LNCaP clone FGC (cell line): ENCODE results near the gene KPNA1.
A peak's percentile ranks its signal among the peaks of the same experiment; 100 is the strongest.

ENCODE experiments used
- DNase-seq: peaks from one replicate; pipeline ENCODE4 v3.0.0-alpha.2; 2011; ENCODE audit warnings: low read depth
- H3K4me3 ChIP-seq: 2 replicates; pipeline ENCODE4 v1.5.1; 2011; ENCODE audit warnings: mild to moderate bottlenecking, low read depth, low read length, control low read depth
- TF ChIP-seq, protein P1 (sequence below): IDR thresholded peaks from 2 replicates; pipeline ENCODE4 v1.5.1; 2012; ENCODE audit warnings: mild to moderate bottlenecking; ENCODE audit not compliant: control insufficient read depth, insufficient read depth; ENCODE audit errors: extremely low read depth

KPNA1 gene

DNA sequence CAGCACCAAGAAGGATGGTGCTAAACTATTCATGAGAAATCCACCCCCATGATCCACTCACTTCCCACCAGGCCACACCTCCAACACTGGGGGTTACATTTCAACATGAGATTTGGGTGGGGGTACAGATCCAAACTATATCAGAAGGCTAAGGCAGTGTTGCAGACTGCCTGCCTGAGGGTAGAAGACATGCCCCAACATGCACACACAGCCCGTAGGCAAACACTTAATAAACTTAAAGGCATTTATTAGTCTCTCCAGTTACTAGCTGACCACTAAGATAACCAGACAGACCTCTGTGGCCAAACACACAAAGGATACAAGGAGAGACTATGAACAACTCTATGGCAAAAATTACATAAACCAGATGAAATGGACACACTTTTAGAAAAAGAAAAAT, 120.6 kb downstream of the KPNA1 start:
- H3K4me3 ChIP-seq, result no peak overlapping the region
- TF ChIP-seq, protein P1, sequence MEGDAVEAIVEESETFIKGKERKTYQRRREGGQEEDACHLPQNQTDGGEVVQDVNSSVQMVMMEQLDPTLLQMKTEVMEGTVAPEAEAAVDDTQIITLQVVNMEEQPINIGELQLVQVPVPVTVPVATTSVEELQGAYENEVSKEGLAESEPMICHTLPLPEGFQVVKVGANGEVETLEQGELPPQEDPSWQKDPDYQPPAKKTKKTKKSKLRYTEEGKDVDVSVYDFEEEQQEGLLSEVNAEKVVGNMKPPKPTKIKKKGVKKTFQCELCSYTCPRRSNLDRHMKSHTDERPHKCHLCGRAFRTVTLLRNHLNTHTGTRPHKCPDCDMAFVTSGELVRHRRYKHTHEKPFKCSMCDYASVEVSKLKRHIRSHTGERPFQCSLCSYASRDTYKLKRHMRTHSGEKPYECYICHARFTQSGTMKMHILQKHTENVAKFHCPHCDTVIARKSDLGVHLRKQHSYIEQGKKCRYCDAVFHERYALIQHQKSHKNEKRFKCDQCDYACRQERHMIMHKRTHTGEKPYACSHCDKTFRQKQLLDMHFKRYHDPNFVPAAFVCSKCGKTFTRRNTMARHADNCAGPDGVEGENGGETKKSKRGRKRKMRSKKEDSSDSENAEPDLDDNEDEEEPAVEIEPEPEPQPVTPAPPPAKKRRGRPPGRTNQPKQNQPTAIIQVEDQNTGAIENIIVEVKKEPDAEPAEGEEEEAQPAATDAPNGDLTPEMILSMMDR, result no peak
- DNase-seq, result no peak

- no peak overlapping the region for H3K4me3 ChIP-seq
- TF ChIP-seq, protein P1, result peak; percentile 76
- no peak for DNase-seq
Measured at GRCh38 chr3:122392868-122393844, 121.6 kb downstream of the KPNA1 start.

- no peak overlapping the region for H3K4me3 ChIP-seq
- TF ChIP-seq, protein P1, result no peak
- no peak for DNase-seq
Measured at GRCh38 chr3:122391681-122392446, 122.9 kb downstream of the KPNA1 start.

DNA sequence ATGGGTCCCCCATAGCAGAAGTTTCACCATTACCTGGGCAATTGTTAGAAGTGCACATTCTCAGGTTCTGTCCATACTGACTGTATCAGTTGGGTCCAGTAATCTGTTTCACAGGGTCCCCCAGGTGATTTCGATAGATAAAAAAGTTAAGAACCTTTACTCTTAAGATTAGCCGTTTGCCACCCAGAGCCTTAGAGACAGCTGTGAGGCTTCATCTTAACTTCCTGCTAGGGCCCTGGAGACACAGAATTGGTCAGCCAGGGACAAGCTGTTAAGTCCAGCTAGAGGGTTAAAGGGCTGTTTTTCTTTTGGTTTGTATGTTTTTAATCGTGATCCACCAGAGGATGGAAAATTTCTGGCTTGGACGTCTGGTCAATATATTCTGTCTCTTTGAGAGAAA, 124.1 kb downstream of the KPNA1 start:
- DNase-seq, result no peak
- H3K4me3 ChIP-seq, result no peak overlapping the region
- TF ChIP-seq, protein P1, result no peak

- no peak overlapping the region for H3K4me3 ChIP-seq
- no peak for DNase-seq
- TF ChIP-seq, protein P1, result no peak
Measured at GRCh38 chr3:122389892-122390291, 124.8 kb downstream of the KPNA1 start.

DNA sequence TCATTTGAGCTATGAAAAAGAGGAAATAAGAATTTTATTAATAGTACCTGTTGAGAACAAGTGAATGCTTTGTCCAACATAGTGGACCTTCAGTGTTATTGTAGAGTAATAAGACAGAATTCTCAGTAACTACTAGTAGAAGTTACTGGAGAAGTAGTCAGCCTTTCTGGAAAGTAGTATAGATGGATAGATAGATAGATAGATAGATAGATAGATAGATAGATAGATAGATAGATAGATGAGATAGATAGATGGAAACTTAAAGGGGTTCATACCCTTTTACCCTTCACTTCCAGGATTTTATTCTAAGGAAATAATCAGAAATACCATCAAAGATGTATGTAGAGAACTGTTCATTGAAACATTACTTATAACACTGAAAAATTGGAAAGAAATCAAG, 125.5 kb downstream of the KPNA1 start:
- no peak overlapping the region for H3K4me3 ChIP-seq
- TF ChIP-seq, protein P1, result no peak
- DNase-seq, result no peak
